Neural cell (in vitro differentiated cells): Measurements from ENCODE around the gene DCAF5.

ENCODE experiments used
- CTCF ChIP-seq: fragments of 450-650 bp; IDR thresholded peaks from 2 replicates; pipeline ENCODE4 v1.5.1; 2014; ENCODE audit warnings: antibody characterized with exemption, mild to moderate bottlenecking, moderate library complexity; ENCODE audit not compliant: poor library complexity, severe bottlenecking
- POLR2AphosphoS5 ChIP-seq: IDR thresholded peaks from 2 replicates; pipeline ENCODE4 v1.6.1; 2012

- TF ChIP-seq CTCF (no peak), POLR2AphosphoS5 (no peak)
Measured at GRCh38 chr14:69045857-69046475, 107.0 kb downstream of the DCAF5 start.
